Stimulated activated CD8-positive, alpha-beta memory T cell treated with anti-CD3 and anti-CD28 coated beads, Interleukin-12 subunit alpha, Interleukin-12 subunit beta, amount 100 ng/mL, for 24 hours (primary cell): Measurements from ENCODE around the gene COL1A1.

Experiments used
- DNase-seq: peaks from one replicate; pipeline ENCODE4 v3.0.0-alpha.2; 2020; ENCODE audit errors: extremely low read depth

COL1A1 gene

GRCh38 chr17:50172130-50172529 lies 29.3 kb downstream of the COL1A1 start:
- no peak for DNase-seq

DNA sequence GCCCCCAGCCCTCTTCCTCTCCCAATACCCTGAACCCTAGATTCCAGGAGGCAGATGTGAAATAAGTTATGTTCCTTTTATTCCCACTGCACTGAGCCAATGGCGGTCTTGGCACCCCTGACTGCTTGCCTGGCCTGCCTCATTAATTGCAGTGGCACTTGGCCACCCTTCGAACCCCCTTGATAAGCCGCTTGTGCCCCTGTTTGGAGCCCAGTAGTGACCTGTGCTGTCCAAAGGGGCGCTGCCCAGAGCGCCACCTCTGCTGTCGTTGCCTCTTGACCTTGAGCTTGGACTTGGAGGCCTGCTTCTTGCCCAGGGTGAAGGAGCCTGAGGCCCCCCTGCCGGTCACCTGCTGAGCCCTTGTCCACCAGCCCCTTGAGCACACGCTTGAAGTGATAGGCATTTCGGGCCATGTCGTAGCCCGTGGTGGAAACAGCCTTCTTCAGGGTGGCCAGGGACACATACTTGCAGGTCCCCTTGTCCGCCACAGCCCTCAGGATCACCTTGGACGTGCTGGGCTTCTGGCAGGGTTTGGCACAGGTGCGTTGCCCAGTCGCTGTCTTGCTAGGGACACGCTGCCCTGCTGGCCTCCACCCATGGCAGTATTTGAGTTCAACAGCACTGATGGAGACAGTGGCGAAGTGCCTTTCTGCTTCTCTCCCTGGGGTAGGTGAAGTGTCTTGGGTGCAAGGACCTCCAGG lies 29.9 kb downstream of the COL1A1 start:
- no peak for DNase-seq

DNA sequence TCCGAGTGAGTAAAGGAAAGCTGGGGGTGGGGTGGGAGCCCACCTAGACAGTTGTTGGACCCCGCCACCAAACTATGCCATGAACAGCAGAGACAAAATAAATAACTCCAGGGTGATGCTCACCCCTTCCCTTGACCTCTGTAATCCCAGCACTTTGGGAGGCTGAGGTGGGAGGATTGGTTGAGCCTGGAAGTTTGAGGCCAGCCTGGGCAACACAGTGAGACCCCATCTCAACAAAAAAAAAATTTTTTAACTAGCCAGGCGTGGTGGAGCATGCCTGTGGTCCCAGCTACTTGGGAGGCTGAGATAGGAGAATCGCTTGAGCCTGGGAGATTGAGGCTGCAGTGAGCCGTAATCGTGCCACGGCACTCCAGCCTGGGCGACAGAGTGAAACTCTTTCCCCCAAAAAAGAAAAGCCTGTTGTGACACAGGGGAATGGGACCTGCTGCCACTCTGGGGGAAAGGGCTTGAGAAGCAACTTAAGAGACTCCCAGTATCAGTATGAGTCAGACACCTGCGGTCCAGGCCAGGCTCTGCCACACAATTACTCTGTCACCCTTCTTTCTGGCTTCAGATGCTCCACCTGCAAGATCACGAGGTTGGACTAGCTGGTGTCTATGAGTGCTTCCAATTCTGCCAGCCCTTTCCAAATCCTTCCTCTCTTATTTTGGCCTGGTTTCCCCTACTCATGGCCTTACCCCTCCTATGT lies 30.6 kb downstream of the COL1A1 start:
- DNase-seq = no peak

- no peak for DNase-seq
Observed at GRCh38 chr17:50169881-50170459, 31.5 kb downstream of the COL1A1 start.

GRCh38 chr17:50169121-50169764 lies 32.2 kb downstream of the COL1A1 start:
- no peak for DNase-seq

GRCh38 chr17:50168319-50168718 lies 33.1 kb downstream of the COL1A1 start:
- DNase-seq = no peak

DNA sequence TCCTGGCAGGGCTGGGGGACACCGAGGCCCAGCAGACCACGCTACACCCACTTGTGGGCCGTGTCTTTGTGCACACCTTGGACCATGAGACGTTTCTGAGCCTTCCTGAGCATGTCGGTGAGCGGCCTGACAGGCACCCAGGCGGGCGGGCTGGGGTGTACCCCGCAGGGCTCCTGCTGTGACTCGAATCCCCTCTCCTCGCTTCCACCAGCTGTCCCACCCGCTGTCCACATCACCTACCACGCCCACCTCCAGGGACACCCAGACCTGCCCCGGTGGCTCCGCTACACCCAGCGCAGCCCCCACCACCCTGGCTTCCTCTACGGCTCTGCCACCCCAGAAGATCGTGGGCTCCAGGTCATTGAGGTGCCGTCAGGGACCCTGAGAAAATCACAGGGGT lies 34.1 kb downstream of the COL1A1 start:
- no peak for DNase-seq

GRCh38 chr17:50166518-50167181 lies 34.8 kb downstream of the COL1A1 start:
- no peak for DNase-seq

DNA sequence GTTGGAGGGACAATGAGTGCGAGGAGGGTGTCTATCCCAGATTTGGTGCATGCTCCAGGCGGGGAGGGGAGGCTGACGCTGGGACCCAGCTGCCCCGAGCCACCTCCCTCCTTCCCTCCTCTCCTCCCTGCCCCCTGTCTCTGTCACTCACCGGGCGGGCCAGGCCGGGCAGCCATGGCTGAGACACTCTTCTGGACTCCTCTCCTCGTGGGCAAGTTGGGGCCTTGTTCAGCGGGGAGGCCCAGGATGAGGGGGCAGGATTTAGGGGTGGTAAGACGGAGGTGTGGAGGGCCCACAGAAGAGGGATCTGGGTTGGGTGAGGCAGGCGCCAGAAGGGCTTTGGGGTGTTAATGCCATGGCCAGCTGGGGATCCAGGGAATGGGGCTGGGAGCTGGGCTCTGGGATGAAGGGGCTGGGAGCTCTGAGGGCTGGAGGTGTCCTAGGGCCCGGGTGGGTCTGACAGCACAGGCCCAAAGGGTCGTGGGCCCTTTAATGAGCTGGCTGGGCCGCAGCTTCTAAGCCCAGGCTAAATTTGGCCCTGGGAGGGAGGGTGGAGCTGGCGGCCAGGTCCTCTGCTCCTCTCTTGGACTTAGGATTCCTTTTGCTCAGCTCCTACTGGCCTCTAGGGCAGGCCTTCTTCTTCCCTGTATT lies 35.4 kb downstream of the COL1A1 start, which contains the start of gene SGCA:
Gene SGCA, plus strand, starts transcription at position 139 of the 651 bp plus-strand sequence. Its CDS starts 36 bp downstream, at position 175.
- DNase-seq = no peak

DNA sequence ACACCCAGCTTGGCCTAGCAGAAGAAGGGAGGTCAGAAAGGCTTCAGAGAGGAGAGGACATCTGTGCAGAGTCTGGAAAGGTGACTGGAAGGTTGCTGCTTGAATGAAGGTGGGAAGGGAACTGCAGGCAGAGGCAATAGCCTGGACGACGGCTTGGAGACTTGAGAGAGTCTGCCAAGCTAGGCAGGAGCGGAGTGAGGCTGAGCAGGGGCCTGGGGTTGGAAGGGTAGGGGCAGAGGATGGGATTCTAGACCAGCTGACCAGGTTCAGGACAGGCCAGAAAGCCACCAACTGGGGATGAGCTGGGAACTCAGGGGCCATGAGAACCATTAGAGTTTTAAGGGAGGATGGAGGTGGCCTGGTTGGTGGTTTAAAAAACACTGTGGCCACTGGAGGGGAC lies 36.0 kb downstream of the COL1A1 start:
- DNase-seq = no peak

GRCh38 chr17:50165066-50165465 lies 36.4 kb downstream of the COL1A1 start:
- DNase-seq = no peak

- no peak for DNase-seq
Observed at GRCh38 chr17:50164697-50164988, 36.8 kb downstream of the COL1A1 start.

- DNase-seq = no peak
Observed at GRCh38 chr17:50163843-50164696, 37.4 kb downstream of the COL1A1 start.

GRCh38 chr17:50162466-50163254 lies 38.8 kb downstream of the COL1A1 start:
- DNase-seq = no peak

DNA sequence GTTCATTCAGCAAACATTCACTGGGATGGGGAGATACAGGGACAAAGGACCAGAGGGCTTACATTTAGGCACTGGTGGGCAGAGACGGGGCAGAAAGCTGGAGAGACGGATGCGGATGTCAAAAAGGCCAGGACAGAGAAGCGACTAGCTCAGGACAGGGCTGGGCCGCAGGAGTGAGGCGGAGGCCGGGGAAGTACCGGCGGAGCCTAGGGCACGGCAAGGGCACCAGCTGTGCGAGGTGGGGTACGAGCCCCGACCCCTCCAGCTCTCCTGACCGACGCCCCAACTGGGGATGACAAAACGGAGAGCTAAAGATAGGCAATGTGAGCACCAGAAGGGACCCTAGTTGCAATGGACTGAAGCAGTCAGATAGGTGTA lies 39.5 kb downstream of the COL1A1 start:
- no peak for DNase-seq

DNA sequence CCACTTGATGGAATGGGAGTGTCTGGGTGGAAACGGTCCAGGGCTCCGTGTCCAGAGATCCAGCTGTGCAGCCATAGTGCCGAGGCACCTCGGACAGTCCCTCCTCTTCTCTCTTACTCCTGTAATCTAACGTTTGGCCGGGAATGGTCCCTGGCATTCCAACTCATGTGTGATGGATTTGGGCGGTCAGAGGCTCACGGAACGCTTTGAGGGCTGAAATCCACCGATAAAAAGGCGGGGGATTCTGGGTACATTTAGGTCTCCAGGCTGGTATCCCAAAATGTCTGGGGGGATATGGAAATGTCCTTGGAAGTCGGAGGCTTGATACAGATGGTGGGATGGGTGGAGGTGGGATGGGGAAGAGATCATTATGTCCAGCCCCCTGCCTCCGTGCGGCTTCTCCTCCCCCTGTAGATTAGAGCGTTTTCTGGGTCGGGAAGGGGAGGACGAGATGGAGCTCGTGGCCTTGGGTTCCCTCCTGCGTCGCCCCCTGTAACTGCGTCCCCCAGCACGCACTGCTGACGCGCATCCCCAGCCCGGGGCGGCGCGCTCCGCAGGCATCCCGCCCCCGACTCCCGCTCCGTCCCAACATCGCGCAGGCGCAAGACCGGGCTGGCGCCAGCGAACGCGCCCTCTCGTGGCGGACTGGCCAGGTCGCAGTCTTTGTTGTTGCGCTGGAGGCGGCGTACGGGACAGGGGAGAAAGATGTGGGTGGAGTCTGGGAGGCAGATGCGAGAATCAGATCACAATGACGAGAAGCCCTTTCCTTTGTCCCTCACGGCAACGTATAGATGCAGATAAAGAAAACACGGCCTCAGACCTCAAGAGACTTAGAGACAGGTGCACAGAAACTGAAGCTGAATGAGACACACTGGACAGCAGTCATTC lies 40.2 kb downstream of the COL1A1 start:
- peak; percentile 89 for DNase-seq

- no peak for DNase-seq
Observed at GRCh38 chr17:50157891-50158290, 43.5 kb downstream of the COL1A1 start.

- DNase-seq = no peak
Observed at GRCh38 chr17:50155115-50155819, 46.2 kb downstream of the COL1A1 start.
